OCI-M2 (cell line): ENCODE measurements around the gene SLC35G1.

Experiments used
- DNase-seq: peaks from one replicate; lab custom pipeline; 2025; ENCODE audit not compliant: unreplicated experiment; lab: John Stamatoyannopoulos, UW

SLC35G1 gene

GRCh38 chr10:93947055-93947454 is 53.3 kb downstream of the SLC35G1 start:
- DNase-seq: no peak

- no peak for DNase-seq
Measured at GRCh38 chr10:93947524-93947923, 53.7 kb downstream of the SLC35G1 start.

GRCh38 chr10:93951905-93952304 is 58.1 kb downstream of the SLC35G1 start:
- no peak for DNase-seq
